K562 (cell line): ENCODE results near the gene TEX38. TPM values are rescaled to one million over a fixed set of nuclear protein-coding genes. Genes with fewer than 3 reads are reported as not detected.

Experiments used
- BRD4 ChIP-seq: fragments of 200-600 bp; sonication (generic); IDR thresholded peaks from 2 replicates; pipeline ENCODE4 v1.6.1; 2017; ENCODE audit warnings: inconsistent platforms
- CHD1 ChIP-seq: fragments of 200-600 bp; sonication (generic); IDR thresholded peaks from one replicate; pipeline ENCODE4 v1.6.1; 2012; ENCODE audit warnings: mild to moderate bottlenecking, moderate library complexity, low read length, inconsistent platforms
- DMBX1 ChIP-seq: fragments of 250-450 bp; sonication (Bioruptor Pico); IDR thresholded peaks from 2 replicates; pipeline ENCODE4 v1.8.0; 2022; ENCODE audit warnings: inconsistent platforms, mild to moderate bottlenecking, moderate library complexity, borderline replicate concordance
- HSF4 ChIP-seq: fragments of 250-450 bp; sonication (Bioruptor Pico); IDR thresholded peaks from 2 replicates; pipeline ENCODE4 v2.1.2; 2022; ENCODE audit warnings: mild to moderate bottlenecking, moderate library complexity, borderline replicate concordance
- JUN ChIP-seq, 2 experiments: sonication (generic) in 1 of 2; formaldehyde crosslinking in 1 of 2; IDR thresholded peaks; 2 replicates each; pipeline versions ENCODE4 v1.6.1 to v1.8.0; 2012 to 2022; ENCODE audit warnings: borderline replicate concordance in 2 of 2, mild to moderate bottlenecking in 2 of 2, improper control_type of control experiment in 1 of 2, low read depth in 1 of 2, low read length in 1 of 2, missing genetic modification reagents in 1 of 2
- JUND ChIP-seq, 2 experiments: IDR thresholded peaks; 2 replicates in 1 of 2; 3 replicates in 1 of 2; pipeline ENCODE4 v1.6.1; 2011; ENCODE audit warnings: borderline replicate concordance in 2 of 2, low read depth in 2 of 2, low read length in 2 of 2, improper control_type of control experiment in 1 of 2, missing biosample characterization in 1 of 2, missing genetic modification characterization in 1 of 2, missing genetic modification reagents in 1 of 2
- MIER1 ChIP-seq: fragments of 450-650 bp; IDR thresholded peaks from 2 replicates; pipeline ENCODE4 v1.6.1; 2016; ENCODE audit warnings: antibody characterized with exemption, mild to moderate bottlenecking, low read depth
- NCOA1 ChIP-seq: fragments of 450-650 bp; IDR thresholded peaks from 2 replicates; pipeline ENCODE4 v1.6.1; 2016; ENCODE audit warnings: low read depth
- PHB2 ChIP-seq: fragments of 450-650 bp; IDR thresholded peaks from 2 replicates; pipeline ENCODE4 v1.6.1; 2017; ENCODE audit warnings: low read depth
- RBM34 ChIP-seq: fragments of 200-400 bp; formaldehyde crosslinking; IDR thresholded peaks from 2 replicates; pipeline ENCODE4 v1.6.1; 2018; ENCODE audit warnings: low read length, borderline replicate concordance; ENCODE audit not compliant: insufficient read depth
- SMAD3 ChIP-seq: fragments of 450-650 bp; formaldehyde crosslinking; conservative IDR thresholded peaks from 2 replicates; pipeline ENCODE4 v1.4.0; 2020; ENCODE audit warnings: mild to moderate bottlenecking
- ZNF24 ChIP-seq: fragments of 450-650 bp; IDR thresholded peaks from 2 replicates; pipeline ENCODE4 v1.6.1; 2016
- ZNF431 ChIP-seq: sonication (generic); formaldehyde crosslinking; IDR thresholded peaks from 2 replicates; pipeline ENCODE4 v1.8.0; 2022; ENCODE audit warnings: mild to moderate bottlenecking, missing genetic modification reagents
- polyA plus RNA-seq, 8 experiments: library from polyadenylated mRNA; depleted of rRNA in 4 of 8; stranded (reverse) in 5 of 8; unstranded in 3 of 8; fragments of >200 nt; fragmentation: Nextera tagmentation in 2 of 8; fragmentation: Illumina TruSeq in 1 of 8; extraction: Ambion mirVana in 2 of 8; extraction: Trizol in 1 of 8; gene quantifications; 2 replicates each; pipeline versions ENCODE4 v1.2.1 to v1.2.3, GENCODE V29; 2011 to 2014; ENCODE audit warnings: inconsistent platforms in 1 of 8, missing spikeins in 1 of 8
- total RNA-seq, 7 experiments: library from RNA; depleted of rRNA in 6 of 7; stranded (reverse); fragments of >200 nt in 6 of 7; fragmentation: Illumina TruSeq in 2 of 7; extraction: Trizol in 2 of 7; gene quantifications; 2 replicates each; pipeline versions ENCODE4 v1.2.1 to v1.2.3, GENCODE V29; 2011 to 2021; ENCODE audit warnings: low replicate concordance in 1 of 7

TEX38 gene
- total and polyA plus RNA-seq, 9 of the 15 experiments (the other 6 are each of a cell fraction or from before 2014, with no cell fraction given) = not detected

DNA sequence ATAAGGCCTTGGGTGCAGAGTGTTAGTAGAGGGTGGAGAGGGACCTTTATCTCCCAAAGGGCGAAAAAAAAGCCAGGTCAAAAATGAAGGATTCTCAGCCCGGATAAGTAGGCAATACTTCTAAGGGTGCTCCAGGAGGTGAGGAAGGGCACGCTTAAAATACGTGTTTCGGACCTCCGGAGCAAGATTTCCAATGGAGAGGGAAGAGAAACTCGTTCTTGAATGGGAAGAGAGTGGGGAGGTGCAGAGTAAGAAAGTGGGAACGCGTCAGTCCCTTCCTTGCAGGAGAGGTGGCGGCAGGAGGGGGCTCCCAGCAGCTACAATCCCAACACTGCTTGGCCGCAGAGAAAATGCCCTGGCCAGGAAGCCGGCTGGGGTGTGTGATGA is 46.7 kb downstream of the TEX38 start (continued):
- TF ChIP-seq ZNF24 = no peak
- TF ChIP-seq JUN (IDR thresholded peaks at IDR 0.05; ENCODE audit: borderline replicate concordance, low read depth, low read length) = no peak
- no peak for TF ChIP-seq JUN (CRISPR knock-in tag; IDR thresholded peaks at IDR 0.05; ENCODE audit: borderline replicate concordance)
- no peak for TF ChIP-seq RBM34
- TF ChIP-seq DMBX1 (CRISPR knock-in tag) = no peak
- no peak for TF ChIP-seq BRD4
- TF ChIP-seq ZNF431 (CRISPR knock-in tag) = no peak
- no peak for TF ChIP-seq HSF4 (CRISPR knock-in tag)
- TF ChIP-seq CHD1 = peak; percentile 81
- no peak for TF ChIP-seq SMAD3 (CRISPR knock-in tag)
- 0 out of 2 replicates have a peak, but pooled peaks have one; percentile 14 for TF ChIP-seq MIER1
- TF ChIP-seq PHB2 = no peak
- no peak for TF ChIP-seq JUND (IDR thresholded peaks at IDR 0.05; ENCODE audit: borderline replicate concordance, low read depth, low read length)
- no peak for TF ChIP-seq JUND (tag; IDR thresholded peaks at IDR 0.05; ENCODE audit: borderline replicate concordance, low read depth, low read length)
- 0 out of 2 replicates have a peak, but pooled peaks have one; percentile 31 for TF ChIP-seq NCOA1
